ENCODE results near the gene AGMO. TPM values are rescaled to one million over a fixed set of nuclear protein-coding genes. Genes with fewer than 3 reads are reported as not detected.

Gene AGMO
- total and polyA plus RNA-seq, 2 of the 8 experiments (the other 6 are each of a cell fraction or from before 2014, with no cell fraction given) = 0.22 to 0.45 TPM

GRCh38 chr7:15175152-15175551 lies 386.7 kb downstream of the AGMO start:
- H2BK20ac ChIP-seq (ENCODE audit: low read length) = no peak overlapping the region
- no peak overlapping the region for H3K14ac ChIP-seq (ENCODE audit: insufficient read length)
- H2BK12ac ChIP-seq (ENCODE audit: low read depth, low read length) = no peak overlapping the region
- H3K23me2 ChIP-seq (ENCODE audit: low read depth, low read length) = no peaks in the 10 kb centered on the region
- H2BK120ac ChIP-seq (replicated peaks; ENCODE audit: low read depth, low read length) = no peak overlapping the region
- no peaks in the 10 kb centered on the region for H3K27me3 ChIP-seq (replicated peaks in 1 of 4; ENCODE audit: control insufficient read depth in 3 of 4, extremely low read depth in 1 of 4, insufficient read depth in 3 of 4, low read length in 3 of 4)
- H2AK5ac ChIP-seq (ENCODE audit: low read depth, low read length) = no peak overlapping the region
- 79% methylated on average over 1 of the region's 1 CpG; no CpG with 5 or more reads in 1 of the 2 experiments for WGBS, 2 experiments (ENCODE audit: extremely low coverage in 1 of 2, insufficient coverage in 1 of 2, insufficient read length in 1 of 2, insufficient replicate concordance in 2 of 2, low coverage in 1 of 2, low lambda C conversion rate in 2 of 2, missing lambda C conversion rate in 1 of 2)
- no peak overlapping the region for H2BK15ac ChIP-seq (ENCODE audit: low read length)
- H3K4me3 ChIP-seq (ENCODE audit: extremely low read depth in 1 of 4, insufficient read depth in 2 of 4, low read depth in 3 of 4, low read length in 4 of 4) = no peak overlapping the region
- no peaks in the 10 kb centered on the region for H3K79me1 ChIP-seq (ENCODE audit: low read depth, low read length)
- H3K18ac ChIP-seq (ENCODE audit: extremely low read depth, low read length) = no peak overlapping the region
- no peak overlapping the region for H3K9ac ChIP-seq (replicated peaks in 1 of 4; ENCODE audit: extremely low read depth in 1 of 4, low read depth in 3 of 4, low read length in 3 of 4)
- H4K5ac ChIP-seq (ENCODE audit: insufficient read length, low read depth, low read length) = no peak overlapping the region
- H3K36me3 ChIP-seq (ENCODE audit: control insufficient read depth in 2 of 4, insufficient read depth in 4 of 4, low read length in 3 of 4) = no peaks in the 10 kb centered on the region; a peak in 2 of 8 replicates
- no peaks in the 10 kb centered on the region for H3K4me1 ChIP-seq (replicated peaks in 1 of 4; ENCODE audit: control insufficient read depth in 3 of 4, insufficient read depth in 4 of 4, low read length in 3 of 4)
- CTCF ChIA-PET (ENCODE audit: partially characterized antibody) = no interaction called here
- no peaks in the 10 kb centered on the region for H4K20me1 ChIP-seq (replicated peaks in 1 of 2; ENCODE audit: control insufficient read depth in 1 of 2, insufficient read depth in 2 of 2, low read length in 2 of 2)
- no peak overlapping the region for H3K4me2 ChIP-seq (ENCODE audit: insufficient read depth in 1 of 2, low read depth in 2 of 2, low read length in 2 of 2)
- DNase-seq (ENCODE audit: low read depth in 1 of 2, low spot score in 2 of 2) = no peak
- no peak overlapping the region for H3K23ac ChIP-seq (ENCODE audit: insufficient read length)
- no peak overlapping the region for H3K56ac ChIP-seq (replicated peaks; ENCODE audit: insufficient read length, low read depth, low read length)
- H4K8ac ChIP-seq (ENCODE audit: extremely low read depth, insufficient read depth, low read length) = no peak overlapping the region
- no peak overlapping the region for H3K4ac ChIP-seq (replicated peaks; ENCODE audit: insufficient read length, low read depth, low read length)
- no peak for FAIRE-seq
- POLR2A ChIA-PET (ENCODE audit: partially characterized antibody) = no interaction called here
- H3K9me3 ChIP-seq (ENCODE audit: insufficient read depth in 2 of 2, low read depth in 1 of 2, low read length in 1 of 2) = no peaks in the 10 kb centered on the region
- no peaks in the 10 kb centered on the region for H3K79me2 ChIP-seq (ENCODE audit: control insufficient read depth in 1 of 2, insufficient read depth in 2 of 2, low read length in 2 of 2)
- H2BK5ac ChIP-seq (ENCODE audit: low read depth, low read length) = no peak overlapping the region
- no peak for TF ChIP-seq CTBP2 (IDR thresholded peaks at IDR 0.05; ENCODE audit: borderline replicate concordance, insufficient read depth, insufficient read length, low read length)
- TF ChIP-seq FOSL1 (IDR thresholded peaks at IDR 0.05; ENCODE audit: insufficient read depth, low read depth, low read length) = no peak
- no peak for TF ChIP-seq SP2 (IDR thresholded peaks at IDR 0.05; ENCODE audit: low read length)
- TF ChIP-seq POLR2AphosphoS5 (IDR thresholded peaks at IDR 0.05; ENCODE audit: low read depth, low read length) = no peak
- no peak for TF ChIP-seq ATF2 (IDR thresholded peaks at IDR 0.05; ENCODE audit: low read length)
- no peak for TF ChIP-seq HDAC2 (IDR thresholded peaks at IDR 0.05; ENCODE audit: borderline replicate concordance in 1 of 2, low read depth in 2 of 2, low read length in 2 of 2)
- no peak overlapping the region for H3K27ac ChIP-seq (ENCODE audit: low read depth, low read length)
- no peak overlapping the region for H2AFZ ChIP-seq (ENCODE audit: low read length)
- H4K91ac ChIP-seq (replicated peaks; ENCODE audit: insufficient read length, low read length) = no peak overlapping the region
